GM21515 (cell line): ENCODE results near the gene PROKR1.

Experiments used
- ATAC-seq: cut with Tn5 transposase; IDR thresholded peaks from one replicate; pipeline ENCODE4 v1.9.1; 2021; ENCODE audit not compliant: unreplicated experiment

Gene PROKR1

GRCh38 chr2:68695971-68696370 is 52.6 kb downstream of the PROKR1 start:
- ATAC-seq = no peak

- ATAC-seq = no peak
Observed at GRCh38 chr2:68696554-68696953, 53.2 kb downstream of the PROKR1 start.

GRCh38 chr2:68698567-68699377 is 55.4 kb downstream of the PROKR1 start:
- no peak for ATAC-seq

- no peak for ATAC-seq
Observed at GRCh38 chr2:68700560-68700959, 57.2 kb downstream of the PROKR1 start.

GRCh38 chr2:68706637-68707036 is 63.3 kb downstream of the PROKR1 start:
- ATAC-seq = no peak
